Stimulated activated CD8-positive, alpha-beta memory T cell treated with anti-CD3 and anti-CD28 coated beads, Interleukin-12 subunit alpha, Interleukin-12 subunit beta, amount 100 ng/mL, for 4 hours (primary cell): ENCODE measurements around the gene RAD51D.
"Not testable (repeated sequence)": the region's sequence is repeated elsewhere in the genome, so short reads cannot be mapped to it uniquely, and the experiment has no call there.

Experiments used
- DNase-seq: peaks from one replicate; pipeline ENCODE4 v3.0.0-alpha.2; 2020; ENCODE audit warnings: low read depth

Gene RAD51D

DNA sequence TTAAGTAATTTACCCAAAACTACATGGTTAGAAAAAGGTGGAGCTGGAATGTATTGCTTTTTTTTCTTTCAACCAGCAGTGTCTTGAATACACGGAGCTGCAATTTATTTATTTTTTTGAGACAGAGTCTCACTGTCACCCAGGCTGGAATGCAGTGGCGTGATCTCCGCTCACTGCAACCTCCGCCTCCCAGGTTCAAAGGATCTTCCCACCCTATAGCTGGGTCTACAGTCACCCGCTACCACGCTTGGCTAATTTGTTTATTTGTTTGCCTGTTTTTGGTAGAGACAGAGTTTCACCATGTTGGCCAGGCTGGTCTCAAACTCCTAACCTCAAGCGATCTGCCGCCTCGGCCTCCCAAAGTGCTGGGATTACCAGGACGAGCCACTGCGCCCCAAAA lies 29.0 kb downstream of the RAD51D start:
- not testable (repeated sequence) for DNase-seq

DNA sequence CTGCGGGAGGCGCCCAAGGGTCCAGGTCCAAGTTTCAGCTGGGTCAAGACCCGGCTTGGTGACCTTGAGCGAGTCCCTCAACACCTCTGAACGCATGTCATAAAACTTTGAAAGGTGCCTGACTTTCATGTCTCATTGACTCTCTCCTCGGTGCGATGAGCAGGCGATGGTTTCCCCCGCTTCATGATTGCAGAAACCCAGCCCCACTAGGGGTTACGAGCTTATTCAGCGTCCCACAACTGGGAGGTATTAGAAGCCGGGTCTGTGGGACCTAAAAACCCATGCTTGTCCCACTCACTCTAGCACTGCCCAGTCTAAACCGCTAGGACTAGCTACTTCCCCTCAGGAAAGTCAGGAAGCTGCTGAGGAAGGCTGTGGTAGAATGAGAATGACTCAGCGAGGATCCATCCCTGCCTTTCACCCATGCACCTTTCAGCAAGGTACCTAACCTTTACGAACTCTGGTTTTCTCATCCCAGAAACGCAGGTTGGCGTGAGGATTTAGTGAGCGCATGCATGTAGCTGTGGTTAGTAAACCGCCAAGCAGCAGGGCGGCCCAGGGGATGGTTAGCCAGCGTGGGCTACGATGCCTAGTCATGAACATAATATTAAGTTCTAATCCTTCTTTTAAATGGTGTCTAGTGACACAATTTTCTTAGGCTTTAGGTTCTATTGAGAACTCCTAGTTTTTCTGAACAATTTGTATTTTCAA lies 29.9 kb downstream of the RAD51D start:
- no peak for DNase-seq

DNA sequence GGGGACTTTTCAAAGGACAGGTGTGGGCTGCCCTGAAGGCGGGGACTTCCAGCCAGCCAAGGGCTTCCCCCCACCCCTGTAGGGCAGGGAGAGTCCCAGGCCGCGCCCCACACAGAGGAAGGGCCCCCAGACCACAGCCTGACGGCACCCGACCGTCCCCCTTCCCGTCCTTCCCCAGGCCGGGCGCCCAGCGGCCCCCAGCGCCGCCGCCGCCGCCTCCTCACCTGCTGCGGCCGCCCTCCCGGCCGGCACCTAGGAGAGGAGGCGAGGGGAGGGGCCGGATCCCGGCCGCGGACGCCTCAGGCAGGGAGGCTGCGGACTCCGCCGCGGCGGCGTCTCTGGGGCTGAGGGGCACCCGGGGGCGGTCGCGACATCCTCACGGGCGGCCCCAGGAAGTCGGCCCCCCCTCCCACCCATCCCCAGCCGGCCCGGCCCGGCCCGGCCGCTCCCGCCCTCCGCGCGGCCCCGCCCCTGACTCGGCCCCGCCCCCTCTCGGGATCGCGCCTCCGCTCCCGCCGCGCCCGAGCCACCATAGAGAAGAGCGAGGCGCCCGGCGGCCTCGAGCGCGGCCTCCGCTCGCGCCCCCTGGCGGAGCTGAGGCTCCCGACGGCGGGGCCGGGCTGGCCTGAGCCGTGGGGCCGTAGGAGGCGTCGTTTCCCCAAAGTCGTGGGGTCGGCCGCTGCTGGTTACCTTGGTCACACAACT lies 30.6 kb downstream of the RAD51D start:
- DNase-seq = peak; percentile 86

DNA sequence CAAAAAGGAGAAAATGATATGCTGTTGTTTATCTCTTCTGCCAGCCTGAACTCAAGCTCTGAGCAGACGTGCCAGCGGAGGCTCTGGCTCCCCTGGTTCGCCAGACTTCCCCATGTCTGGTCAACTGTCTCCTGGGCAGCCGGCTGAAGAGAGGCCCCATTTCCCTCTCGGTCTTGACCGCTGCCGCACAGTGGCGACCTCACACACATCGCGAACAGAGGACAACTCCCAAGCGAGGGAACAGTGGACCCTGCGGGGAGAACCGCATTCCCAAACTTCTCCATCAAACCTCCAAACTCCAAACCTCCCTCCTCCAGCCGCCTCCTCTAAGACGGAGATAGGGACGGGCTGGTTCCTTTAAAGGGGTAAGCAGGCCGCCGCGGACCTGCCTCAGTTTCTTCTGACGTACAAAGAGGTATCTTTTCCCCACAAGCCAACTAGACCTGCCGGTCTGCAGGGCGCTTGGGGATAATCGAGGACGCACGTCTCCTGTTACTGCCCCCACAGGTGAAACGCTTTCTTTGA lies 31.2 kb downstream of the RAD51D start:
- DNase-seq = peak; percentile 13

DNA sequence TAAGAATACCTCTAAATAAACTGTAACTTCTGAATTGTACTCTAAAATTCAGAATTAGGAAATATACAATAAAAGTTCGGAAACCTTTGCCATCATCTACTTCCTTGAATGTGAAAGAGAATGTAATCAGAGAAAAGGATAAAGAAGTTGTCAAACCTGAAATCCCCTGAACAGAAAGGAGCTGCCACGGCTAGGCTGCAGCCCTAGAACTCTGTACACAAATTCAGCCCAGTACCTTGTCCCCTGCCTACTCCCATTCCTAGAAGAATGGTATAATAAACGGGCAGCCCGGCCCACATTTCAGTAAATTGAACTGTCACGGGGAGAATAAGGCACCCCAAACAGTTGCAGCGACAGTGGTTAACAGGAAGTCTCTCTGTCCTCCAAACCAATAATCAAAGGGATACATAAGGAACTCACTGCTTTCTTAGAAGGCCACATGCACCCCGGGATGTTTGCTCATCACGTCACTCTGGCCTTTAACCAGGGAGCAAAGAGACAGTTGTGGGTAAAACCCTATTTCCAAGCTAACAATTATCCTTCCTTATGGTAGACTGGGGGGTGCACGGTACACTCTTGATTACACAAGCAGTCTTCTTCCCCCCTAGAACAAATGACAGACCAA lies 31.8 kb downstream of the RAD51D start:
- no peak for DNase-seq

DNA sequence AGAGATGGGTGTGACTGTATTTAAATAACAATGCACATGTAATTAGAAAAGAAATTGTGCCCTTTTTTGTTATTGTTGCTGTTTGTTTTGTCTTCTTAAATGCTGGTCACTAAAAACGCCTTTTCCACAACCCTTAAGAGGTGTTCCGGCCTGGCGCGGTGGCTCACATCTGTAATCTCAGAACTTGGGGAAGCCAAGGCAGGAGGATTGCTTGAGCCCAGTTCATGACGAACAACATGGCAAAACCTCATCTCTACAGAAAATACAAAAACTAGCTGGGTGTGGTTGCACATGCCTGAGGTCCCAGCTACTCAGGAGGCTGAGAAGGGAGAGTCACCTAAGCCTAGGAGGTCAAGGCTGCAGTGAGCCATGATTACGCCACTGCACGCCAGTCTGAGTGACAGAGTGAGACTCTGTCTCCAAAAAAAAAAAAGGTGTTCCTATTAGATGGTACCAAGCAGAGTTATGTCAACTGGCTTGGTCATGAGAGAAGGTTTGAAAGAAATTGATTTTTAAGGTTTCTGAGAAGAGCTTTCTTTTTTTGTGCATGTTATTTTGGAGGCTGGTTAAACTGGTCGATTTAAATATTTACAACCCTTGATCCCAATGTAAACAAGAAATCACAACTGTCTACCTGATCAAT lies 32.6 kb downstream of the RAD51D start:
- DNase-seq = no peak

DNA sequence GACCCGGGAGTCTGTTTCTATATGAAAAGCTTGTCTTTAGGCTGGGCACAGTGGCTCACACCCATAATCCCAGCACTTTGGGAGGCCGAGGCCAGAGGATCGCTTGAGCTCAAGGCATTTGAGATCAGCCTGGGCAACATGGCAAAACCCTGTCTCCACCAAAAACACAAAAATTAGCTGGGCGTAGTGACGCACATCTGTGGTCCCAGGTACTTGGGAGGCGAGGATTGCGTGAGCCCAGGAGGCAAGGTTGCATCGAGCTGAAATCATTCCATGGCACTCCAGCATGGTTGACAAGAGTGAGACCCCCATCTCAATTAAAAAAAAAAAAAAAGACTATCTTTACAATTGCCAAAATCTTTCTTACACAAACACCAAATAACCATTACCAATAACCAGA lies 33.5 kb downstream of the RAD51D start:
- no peak for DNase-seq

DNA sequence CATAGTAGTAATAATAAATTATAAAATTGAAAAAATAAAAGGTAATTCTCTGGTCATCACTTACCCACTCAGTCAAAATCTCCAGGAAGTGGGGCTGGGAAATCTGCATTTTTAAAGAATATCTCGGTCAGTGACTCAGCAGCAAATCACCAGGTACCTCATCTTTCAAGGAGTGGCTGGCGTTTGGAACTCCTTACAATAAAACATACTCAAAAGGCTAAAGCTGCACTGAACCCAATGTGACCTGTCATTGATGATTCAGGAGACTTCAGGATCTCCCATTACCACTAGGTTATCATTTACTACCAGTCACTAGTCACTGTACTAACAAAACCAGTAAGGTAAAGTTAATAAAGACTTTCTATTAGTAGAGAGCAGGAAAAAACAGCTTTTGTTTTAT lies 34.7 kb downstream of the RAD51D start:
- no peak for DNase-seq

DNA sequence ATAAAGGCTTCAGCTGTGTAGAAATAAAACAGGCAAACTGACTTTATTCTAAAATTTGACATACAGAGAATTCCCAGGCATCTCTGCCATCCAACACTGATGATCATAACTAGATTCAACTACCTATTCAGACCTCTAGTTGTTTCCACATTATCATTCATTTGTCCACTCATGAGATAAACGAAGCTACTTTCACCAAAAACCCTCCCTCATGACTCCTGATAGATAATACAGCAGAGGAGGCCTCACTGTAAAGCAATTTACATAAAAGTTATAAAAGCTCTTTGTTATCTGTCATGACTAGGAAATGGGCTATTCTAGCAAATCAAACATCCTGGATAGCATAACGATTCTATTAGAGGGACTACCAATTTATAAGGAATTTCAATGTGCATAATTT lies 36.6 kb downstream of the RAD51D start:
- DNase-seq = no peak

DNA sequence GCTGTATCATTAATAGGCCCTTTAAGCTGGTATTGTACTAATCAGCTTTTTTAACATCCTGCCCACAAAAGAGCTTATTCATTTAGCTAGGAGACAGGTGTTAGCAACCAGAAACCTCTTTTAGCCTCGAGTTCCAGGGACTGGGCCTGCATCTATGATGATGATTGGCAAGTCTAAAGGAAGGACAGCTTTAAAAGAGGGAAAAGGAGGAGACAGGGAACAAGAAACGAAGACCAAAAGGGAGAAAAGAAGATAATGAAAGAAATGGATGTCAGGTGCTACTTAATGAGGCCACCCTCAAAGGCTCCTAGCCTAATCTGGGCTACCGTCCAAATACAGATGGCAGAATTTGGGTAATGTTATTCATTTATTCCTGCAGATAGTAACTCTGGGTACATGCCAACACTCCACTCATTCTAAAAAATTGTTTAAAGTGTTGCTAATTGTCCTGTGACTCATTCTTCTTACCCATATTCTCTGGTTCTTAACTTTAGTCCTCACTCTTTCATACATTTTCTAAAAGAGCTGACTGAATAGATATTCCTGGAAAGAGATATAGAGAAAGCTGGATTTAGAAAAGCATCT lies 37.5 kb downstream of the RAD51D start:
- DNase-seq = no peak

DNA sequence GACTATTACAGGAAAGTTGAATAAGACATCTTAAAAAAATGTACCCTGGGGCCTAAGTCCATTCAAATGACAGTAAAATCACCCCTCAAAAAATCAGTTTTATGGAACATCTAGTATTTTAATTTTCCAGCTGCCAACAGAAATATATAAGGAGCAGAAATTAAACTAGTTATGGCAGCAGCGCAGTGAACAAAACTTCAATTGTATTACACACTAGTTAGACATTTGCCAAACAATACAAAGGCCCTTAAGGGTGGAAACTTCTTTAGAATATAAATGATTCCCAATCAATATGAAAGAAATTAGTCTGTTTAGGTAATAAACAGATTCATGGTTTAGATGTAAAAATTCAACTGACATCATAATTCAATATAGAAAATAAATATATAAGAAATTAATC lies 38.0 kb downstream of the RAD51D start:
- DNase-seq = no peak

DNA sequence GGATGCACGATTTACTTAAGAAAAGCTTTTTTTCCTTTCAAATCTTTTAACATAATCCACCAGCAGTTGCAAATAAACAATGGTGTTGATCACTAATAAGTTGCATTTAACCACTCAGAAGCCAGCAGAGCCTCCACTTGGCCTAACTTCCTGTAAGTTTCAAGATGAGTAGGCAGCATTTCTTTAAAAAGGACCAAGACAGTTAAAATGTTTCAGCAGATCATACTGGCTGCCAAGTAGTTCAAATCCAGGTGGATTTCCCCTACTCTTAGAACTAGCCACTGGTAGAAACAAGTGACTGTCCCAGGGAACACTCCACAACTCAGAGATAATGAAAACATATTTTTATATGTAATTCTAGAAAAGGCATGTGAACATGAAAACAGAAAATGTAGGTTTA lies 39.1 kb downstream of the RAD51D start:
- no peak for DNase-seq

DNA sequence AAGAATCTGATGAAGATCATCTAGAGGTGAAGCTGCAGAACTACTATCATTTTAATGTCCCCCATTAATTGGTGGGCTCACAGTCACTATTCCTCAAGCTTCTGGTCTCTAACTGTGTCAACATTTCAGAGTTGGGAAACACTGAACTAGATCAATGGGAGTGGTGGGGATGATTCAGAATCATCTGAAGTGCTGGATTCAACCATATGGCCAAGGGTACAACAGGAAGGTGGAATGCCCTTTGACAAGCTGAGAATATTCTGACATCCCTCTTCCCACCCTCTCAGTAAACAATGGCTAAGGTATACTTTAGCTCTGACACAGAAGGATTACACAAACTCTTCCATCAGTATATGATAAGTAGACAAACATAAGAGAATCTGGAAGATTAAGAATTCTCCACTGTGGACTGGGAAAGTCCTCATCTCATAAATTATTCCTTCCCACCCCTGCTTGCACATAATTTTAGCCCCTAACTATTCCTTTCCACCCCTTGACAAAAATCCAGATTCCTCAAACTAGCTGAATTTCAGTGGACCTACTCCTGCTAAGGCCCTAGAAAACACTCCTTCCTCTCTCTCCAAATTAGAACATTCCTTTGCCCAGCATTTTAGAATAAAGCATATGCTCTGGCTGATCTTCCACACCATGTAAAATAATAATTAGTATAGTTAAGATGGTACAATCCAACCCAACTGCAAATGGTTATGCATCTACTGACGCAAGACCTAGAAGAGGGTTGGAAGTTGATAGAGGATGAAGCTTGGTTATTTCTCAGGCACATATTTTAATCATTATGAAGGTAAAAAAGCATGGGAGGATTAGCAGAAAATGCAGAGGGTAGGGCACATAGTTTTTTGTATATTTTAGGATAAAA lies 39.9 kb downstream of the RAD51D start:
- DNase-seq = no peak

DNA sequence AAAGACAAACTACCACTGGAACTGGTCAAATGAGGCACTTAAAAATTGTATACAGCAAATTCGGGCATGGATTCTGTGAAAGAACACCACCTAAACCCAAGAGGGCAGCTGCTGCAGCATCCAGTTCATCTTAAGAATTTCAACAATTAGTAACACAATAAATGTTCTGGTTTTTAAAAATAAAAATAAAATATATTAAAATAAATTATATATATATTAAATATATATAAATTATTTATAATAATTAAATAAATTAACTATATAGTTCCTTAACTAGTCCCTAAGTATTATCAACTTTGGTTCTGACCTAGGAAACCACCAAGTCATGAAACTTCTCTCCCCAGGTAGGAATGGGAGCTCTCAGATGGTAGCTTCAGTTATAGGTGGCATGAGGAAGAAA lies 42.8 kb downstream of the RAD51D start:
- DNase-seq = no peak

DNA sequence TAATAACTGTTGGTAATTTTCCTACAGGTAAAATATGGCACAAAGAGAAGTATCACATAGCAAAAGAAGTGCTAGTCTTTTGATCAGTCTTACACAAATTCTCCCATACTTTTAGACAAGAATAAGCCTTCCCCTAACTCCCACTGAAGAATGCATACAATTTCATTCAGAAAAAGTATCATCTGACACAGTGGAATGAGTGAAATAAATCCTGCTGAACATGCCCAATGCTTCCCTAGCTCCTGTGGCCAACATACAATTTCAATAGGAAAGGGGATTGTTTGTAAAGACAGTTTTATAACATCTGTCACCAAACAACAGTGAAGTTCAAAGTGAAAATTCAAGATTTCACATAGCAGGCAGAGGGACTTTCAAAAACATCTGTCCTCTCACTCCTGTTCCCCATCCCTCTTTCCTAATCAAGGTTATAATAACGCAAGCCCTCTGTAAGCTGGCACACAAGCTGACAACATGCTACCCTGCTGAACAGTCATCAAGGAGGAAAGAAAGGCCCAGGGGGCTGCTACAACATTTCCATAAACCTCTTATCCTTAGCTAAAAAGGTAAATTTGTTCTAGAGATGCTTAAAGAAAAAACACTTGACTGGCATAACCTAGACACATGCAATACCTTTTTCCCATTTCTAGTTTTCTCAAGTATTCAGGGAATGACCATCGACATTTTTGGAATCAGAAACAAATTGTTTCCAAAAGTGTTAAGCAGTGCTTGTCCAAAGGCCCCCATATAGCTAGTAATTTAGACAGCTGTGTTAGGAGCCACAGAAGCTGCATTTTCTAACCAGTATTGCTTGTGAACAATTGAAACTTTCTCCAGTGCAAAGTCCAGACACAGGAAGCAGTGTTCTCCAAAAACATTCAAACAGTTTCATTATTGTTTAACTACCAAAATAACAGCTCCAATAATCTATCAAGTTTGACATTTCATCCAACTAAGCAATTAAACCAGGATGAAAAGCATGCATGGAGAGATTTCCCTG lies 44.7 kb downstream of the RAD51D start:
- DNase-seq = no peak

DNA sequence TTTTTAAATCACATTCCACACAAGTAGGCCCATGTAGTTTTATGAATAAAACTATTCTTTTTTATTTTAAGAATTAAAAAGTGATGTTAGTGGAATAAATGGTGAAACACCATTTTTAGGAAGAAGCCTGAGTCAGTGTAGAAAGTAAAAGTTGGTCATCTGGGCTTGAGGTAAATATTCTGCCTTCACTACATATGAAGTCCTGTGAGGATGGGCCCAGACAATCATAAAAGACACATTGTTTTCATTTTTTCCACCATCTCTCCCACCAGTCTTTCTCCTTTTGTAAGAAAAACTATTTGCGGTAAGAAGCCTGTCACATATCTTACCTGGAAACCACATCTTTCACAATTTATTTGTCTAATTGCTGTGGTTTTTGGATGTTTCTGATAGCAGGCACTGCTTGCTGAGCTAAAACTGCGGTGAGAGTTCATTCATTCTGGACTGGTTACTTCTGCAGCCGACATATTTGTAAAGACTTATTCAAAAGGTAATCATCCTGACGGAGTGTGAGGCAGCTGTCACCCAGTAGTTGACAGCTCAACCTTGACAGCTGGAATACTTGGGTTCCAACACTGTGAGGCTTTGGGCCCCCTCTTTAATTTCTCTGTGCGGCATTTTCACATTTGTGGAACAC lies 45.6 kb downstream of the RAD51D start:
- no peak for DNase-seq

DNA sequence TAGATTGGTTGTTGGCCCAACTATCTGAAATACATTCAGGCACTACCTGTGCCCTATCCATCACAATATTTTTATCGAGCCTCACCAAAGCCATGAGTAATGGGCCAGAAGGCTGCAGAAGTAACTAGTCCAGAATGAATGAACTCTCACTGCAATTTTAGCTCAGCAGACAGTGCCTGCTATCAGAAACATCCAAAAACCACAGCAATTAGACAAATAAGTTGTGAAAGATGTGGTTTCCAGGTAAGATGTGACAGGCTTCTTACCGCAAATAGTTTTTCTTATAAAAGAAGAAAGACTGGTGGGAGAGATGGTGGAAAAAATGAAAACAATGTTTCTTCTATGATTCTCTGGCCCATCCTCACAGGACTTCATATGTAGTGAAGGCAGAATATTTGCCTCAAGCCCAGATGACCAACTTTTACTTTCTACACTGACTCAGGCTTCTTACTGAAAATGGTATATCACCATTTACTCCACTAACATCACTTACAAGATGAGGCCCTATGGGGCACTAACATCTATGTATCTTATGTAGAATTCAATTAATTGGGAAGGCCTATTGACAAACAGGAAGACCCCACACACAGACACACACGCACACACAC lies 46.4 kb downstream of the RAD51D start:
- no peak for DNase-seq

DNA sequence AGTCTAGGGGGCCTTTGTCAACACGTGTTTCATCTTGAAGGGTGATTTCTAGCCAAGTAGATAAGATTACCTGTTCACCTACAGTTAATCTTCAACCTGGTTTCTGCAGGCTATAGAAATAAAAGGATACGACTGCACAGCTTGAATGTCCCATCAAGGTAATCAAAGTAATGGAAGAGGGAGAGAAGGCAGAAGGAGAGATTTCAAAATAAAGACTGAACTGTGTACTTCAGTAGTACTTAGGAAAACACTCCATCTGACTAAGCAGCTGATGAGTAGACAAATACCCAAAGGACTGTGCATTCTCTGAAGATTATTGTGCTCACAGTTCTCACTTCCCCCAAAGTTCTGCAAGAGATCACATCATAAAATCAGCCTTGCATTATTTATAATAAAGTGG lies 50.3 kb downstream of the RAD51D start:
- no peak for DNase-seq

DNA sequence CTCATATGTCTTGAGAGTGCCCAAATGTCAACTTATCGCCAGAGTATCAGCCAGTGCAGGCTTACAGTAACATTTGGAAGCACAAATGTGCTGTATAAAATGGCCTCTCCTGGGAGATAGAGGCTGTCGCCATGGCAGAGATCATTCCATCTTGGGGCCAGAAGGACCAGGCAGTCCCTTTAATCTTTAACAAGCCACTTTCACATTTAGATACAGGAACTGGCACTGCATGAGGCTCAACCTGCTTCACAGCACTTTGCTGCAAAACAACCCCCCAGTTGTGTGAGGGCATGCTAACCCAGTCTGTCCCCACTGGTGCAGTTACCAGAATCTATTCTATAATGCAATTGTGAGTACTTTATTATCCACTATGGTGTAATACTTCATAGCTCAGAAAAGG lies 51.4 kb downstream of the RAD51D start:
- no peak for DNase-seq
